GM21526 (cell line): ENCODE results near the gene PIAS2.
"Not testable (repeated sequence)": the region's sequence is repeated elsewhere in the genome, so short reads cannot be mapped to it uniquely, and the experiment has no call there.

Experiments used
- ATAC-seq: cut with Tn5 transposase; IDR thresholded peaks from one replicate; pipeline ENCODE4 v1.9.1; 2021; ENCODE audit warnings: moderate library complexity; ENCODE audit not compliant: unreplicated experiment, low FRiP score

PIAS2 gene

GRCh38 chr18:46833899-46834298 is 83.4 kb downstream of the PIAS2 start:
- no peak for ATAC-seq

DNA sequence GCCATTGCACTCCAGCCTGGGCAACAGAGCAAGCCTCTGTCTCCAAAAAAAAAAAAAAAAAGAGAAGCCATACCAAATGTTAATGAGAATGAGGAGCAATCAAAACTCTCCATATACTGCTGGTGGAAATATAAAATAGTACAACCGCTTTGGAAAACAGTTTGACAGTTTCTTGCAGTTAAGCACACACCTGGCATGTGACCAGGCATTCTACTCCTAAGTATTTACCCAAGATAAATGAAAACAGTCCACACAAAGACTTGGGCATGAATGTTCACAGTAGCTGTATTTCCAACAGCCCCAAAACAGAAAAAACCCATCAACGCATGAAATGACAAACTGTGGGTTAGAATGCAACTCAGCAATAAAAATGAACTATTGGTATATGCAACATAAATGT is 84.5 kb downstream of the PIAS2 start:
- ATAC-seq, result no peak

GRCh38 chr18:46832422-46832821 is 84.9 kb downstream of the PIAS2 start:
- ATAC-seq, result not testable (repeated sequence)

DNA sequence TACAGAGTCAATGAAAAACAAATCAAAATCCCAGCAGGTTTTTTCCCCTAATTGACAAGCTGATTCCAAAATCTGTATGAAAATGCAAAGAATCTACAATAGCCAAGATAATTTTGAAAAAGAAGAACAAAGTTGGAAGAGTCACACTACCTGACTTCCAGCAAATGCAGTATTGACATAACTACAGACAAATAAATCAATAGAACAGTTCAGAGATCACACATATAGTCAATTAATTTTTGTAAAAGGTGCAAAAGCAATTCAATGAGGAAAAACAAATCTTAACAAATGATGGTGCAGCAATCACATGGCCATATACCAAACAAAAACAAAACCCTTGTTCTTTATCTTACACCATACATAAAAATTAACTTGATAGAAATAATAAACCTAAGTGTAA is 85.9 kb downstream of the PIAS2 start:
- ATAC-seq, result no peak

DNA sequence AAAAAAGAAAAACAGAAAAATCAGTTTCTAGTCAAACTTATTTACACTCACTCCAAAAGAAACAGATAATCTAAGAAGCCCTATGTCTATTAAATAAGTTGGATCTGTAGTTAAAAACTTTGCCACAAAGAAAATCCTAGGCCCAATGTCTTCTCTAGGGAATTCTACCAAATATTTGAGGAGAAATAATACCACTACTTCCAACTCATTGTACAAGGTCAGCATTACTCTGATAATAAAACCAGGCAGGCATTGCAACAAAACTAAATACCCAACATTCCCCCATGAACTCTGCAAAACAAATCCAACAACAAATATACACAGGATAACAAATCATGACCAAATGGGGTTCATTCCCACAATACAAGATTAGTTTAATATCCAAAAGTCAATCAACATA is 86.7 kb downstream of the PIAS2 start:
- no peak for ATAC-seq

DNA sequence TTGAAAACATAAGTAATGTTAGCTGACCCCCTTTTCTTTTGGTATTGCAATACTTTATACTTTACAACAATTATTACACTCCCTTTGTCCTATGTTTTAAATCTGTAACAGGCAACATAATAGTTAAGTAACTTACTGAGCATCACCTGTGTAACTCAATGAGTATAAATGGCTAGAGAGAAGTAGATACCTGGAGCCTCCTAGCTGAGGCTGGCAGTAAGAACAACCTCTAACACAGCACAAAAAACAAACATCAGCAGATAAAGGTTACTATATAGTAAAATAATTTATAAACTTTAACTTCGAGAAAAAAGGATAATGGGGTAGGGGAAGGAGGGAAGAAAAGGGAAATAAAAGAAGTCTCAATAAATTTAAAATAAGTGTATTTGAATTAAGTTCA is 87.4 kb downstream of the PIAS2 start:
- no peak for ATAC-seq

GRCh38 chr18:46829531-46829930 is 87.8 kb downstream of the PIAS2 start:
- no peak for ATAC-seq

DNA sequence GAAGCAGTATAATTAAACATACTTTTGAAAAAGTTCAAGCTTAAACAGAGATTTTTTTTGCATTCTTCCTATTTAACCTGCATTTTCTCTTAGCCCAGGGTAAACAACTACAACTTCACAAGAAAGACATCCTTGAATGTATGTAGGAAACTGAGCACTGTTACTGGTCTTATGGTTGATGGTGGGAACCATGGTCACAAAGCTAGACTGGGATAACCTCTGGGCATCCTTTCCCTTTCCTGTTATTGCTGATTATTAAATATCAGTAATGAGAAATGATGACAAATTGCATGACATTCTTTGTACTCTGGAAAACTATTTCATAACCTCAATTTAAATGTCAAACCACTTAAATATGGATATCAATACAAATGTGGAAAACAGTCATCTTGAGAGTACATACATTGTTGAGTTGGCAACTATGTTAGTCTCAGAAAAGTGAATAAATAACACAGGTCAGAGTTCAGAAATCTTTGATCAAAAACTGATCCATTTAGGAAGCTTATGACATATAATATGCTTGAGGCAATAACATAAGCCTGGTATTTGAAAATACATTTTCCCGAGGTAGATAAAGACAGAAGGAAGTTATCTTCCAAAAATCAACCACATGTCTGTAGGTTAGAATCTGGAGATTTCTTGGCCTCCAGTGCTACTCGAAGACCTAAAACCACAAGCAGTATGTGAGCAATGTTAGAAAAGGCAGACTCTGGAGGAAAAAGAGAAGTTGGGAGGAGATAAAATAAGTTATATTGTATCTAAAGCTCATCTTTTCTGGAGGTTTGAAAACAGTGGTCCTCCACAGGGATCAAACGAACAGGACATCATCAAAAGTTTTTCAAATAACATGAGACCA is 95.2 kb downstream of the PIAS2 start:
- no peak for ATAC-seq

DNA sequence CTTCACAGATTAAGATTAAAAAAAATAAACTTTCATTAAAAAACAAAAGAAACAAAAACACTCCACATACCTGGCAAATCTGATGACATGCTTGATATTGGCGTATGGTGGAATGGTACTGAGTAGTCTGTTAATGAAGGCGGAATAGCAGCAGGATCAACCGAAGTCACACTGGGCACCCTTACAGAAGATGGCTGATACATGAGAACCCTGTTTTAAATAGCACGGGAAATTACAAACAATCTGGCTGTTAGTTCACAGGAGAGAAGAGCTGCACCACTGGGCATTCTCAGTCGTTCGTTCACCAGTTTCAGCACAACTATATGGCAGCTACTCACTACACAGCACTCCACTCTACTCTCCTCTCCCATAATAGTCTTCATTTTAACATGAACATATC is 96.4 kb downstream of the PIAS2 start:
- ATAC-seq, result no peak

- no peak for ATAC-seq
Observed at GRCh38 chr18:46815661-46816060, 101.6 kb downstream of the PIAS2 start.

DNA sequence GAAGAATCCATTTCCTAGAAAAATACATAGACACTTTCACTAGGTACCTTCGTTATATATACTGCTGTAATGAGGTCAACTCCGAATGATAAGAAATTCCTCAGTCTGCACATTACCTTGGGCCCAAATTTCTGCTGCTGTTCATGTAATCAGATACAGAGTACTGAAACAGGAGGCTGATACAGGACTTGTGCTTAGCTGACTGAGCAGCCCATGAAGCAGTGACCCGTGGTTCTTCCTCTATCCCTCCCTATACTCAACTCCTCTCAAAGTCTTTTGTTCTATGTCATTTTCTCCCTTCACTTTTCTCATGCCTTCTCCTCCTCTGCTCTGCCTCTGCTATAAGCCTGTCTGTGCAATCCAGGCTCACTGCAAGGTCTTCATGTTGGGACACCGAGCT is 102.9 kb downstream of the PIAS2 start:
- ATAC-seq, result no peak

DNA sequence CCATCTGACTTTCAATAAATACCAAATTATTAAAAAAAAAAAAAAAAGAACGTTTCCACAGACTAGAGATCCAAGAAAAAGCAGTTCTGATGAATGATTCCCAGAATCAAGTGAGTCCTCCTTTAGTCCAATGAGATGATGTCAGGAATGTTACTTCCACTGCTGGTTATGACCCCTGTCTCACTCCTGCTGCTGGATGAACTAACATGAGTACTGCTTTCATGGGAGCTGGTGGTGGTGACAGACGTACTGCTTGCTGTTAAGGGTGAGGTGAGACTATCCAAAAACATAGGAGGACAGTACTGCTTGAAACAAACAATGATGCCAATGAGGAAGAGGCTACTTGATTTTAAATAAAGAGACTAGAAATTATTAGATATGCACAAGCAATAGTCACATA is 105.0 kb downstream of the PIAS2 start:
- ATAC-seq, result no peak

- ATAC-seq, result no peak
Observed at GRCh38 chr18:46810481-46811000, 106.8 kb downstream of the PIAS2 start.

DNA sequence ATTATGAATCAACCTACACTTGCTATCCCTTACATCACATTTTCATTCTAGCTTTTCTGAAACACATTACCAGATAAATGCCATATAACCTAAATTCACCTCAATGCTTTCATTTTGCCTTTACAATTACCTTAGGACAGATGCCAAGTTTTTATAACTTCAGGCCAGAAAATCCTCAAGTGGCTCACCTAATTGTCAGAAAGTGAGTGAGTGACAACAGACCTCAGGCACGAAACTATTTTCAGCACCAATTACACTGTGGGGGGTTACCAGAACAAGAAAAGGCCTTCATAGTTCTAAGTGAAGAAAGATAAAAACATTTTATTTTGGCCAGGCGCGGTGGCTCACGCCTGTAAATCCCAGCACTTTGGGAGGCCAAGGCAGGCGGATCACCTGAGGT is 108.2 kb downstream of the PIAS2 start:
- no peak for ATAC-seq

DNA sequence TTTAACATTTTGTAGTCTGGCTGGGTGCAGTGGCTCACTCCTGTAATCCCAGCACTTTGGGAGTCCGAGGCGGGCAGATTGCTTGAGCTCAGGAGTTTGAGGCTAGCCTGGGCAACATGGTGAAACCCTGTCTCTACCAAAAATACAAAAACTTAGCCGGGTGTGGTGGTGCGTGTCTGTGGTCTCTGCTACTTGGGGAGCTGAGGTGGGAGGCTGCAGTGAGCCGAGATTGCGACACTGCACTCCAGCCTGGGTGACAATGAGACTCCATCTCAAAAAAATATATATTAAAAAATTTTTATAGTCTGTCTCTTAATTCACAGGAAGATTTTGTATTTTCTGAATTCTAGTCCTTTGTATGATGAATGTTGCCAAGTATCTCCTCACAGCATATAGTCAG is 121.4 kb downstream of the PIAS2 start:
- not testable (repeated sequence) for ATAC-seq

GRCh38 chr18:46794607-46795006 is 122.7 kb downstream of the PIAS2 start:
- ATAC-seq, result no peak

DNA sequence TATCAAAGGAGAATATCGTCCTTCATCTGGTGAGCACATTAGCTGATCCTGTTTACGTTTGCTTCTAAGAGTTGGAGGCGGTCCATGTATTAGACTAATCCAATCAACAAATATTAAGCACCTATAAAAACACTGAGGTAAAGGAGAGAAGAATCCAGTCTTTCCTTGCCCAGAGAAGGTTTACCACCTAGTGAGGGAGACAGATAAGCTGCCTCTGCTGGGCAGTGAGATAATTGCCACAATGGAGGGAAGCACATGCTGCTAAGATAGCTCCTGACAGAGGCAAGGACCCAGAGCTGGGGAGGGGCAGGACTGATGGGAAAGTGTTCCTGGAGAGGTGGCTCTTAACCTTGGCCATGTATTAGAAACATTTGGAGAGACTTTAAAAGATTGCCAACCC is 123.7 kb downstream of the PIAS2 start:
- ATAC-seq, result no peak

GRCh38 chr18:46789088-46789487 is 128.2 kb downstream of the PIAS2 start:
- ATAC-seq, result no peak

GRCh38 chr18:46787674-46788073 is 129.6 kb downstream of the PIAS2 start:
- no peak for ATAC-seq

DNA sequence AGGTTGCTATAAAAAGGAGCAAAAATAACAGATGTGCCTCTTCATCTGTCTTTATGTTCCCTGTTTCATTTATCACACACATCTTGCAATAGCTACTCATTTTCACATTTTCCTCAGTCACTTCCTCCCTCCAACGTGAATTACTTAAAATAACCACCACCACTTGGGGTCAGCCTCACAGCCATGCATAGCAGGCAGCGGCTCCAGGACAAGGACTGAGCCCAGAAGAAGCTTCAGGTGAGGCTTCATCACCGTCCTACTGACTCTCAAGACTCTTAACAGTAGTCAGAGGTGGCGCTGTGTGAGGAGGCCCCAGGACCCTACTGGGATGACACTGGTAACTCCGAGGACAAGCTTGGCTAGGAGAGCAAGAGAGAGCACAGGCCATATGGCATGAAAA is 144.9 kb downstream of the PIAS2 start:
- ATAC-seq, result no peak

GRCh38 chr18:46771141-46771540 is 146.2 kb downstream of the PIAS2 start:
- no peak for ATAC-seq

DNA sequence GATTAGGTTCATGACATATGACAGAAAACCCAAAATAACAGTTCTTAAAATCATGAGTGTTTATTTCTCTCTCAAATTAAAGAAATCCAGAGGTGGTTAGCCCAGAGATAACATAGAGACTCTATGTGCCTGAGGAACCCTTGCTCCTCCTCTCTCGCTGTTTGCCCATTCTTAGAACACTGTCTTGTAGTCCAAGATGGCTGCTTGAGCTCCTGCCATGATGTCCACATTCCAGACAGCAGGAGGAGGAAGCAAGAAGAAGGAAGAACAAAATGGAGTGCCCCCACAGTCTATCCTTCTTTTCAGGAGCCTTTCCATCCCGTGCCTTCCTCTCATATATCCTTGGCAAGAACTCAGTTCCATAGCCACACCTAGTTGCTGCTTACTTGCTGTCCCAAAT is 146.6 kb downstream of the PIAS2 start:
- no peak for ATAC-seq
